Measurements from ENCODE around the gene TBC1D24. TPM values are rescaled to one million over a fixed set of nuclear protein-coding genes. Genes with fewer than 3 reads are reported as not detected.

TBC1D24 gene
- total and polyA plus RNA-seq, 2 experiments from 2014 or later, result 5.4 to 21.0 TPM

- peaks cover 7% of the 10 kb centered on the region for H3K36me3 ChIP-seq (ENCODE audit: insufficient read depth)
- H2AFZ ChIP-seq, result no peak overlapping the region
- H3K27me3 ChIP-seq (ENCODE audit: insufficient read depth), result no peaks in the 10 kb centered on the region
- H4K20me1 ChIP-seq (replicated peaks; ENCODE audit: insufficient read depth), result peaks cover 6% of the 10 kb centered on the region; the same call in 1 of the 2 replicates
- no peaks in the 10 kb centered on the region for H3K79me2 ChIP-seq (replicated peaks; ENCODE audit: insufficient read depth)
- no peaks in the 10 kb centered on the region for H3K9me2 ChIP-seq (ENCODE audit: insufficient read depth)
- Mint-ChIP-seq H3K4me1 (no peaks in the 10 kb centered on the region), H3K36me3 (ENCODE audit: low read depth) (peaks cover 80% of the 10 kb centered on the region), H3K4me3 (no peak overlapping the region), H3K27me3 (ENCODE audit: insufficient read depth, low read depth, poor library complexity) (peaks cover 6% of the 10 kb centered on the region), H3K27ac (no peak overlapping the region; the same call in 1 of the 2 replicates), H3K9me3 (no peaks in the 10 kb centered on the region)
- no peak overlapping the region for H3K27ac ChIP-seq (ENCODE audit: low read depth)
- H3K4me1 ChIP-seq (ENCODE audit: insufficient read depth), result no peaks in the 10 kb centered on the region
- no peak overlapping the region for H3K4me2 ChIP-seq
- H3K4me3 ChIP-seq, result no peak overlapping the region
- ATAC-seq (no peak), DNase-seq (ENCODE audit: low spot score) (no peak)
- no peaks in the 10 kb centered on the region for H3F3A ChIP-seq (replicated peaks; ENCODE audit: low read depth)
- TF ChIP-seq NANOG (IDR thresholded peaks at IDR 0.05; ENCODE audit: borderline replicate concordance), result no peak
- TF ChIP-seq EZH2phosphoT487 (IDR thresholded peaks at IDR 0.05; ENCODE audit: unreplicated experiment), result no peak
- no peak for TF ChIP-seq ZNF114 (CRISPR knock-in tag; IDR thresholded peaks at IDR 0.05)
- TF ChIP-seq ZNF331 (CRISPR knock-in tag; IDR thresholded peaks at IDR 0.05; ENCODE audit: low read depth), result no peak
- no peak for TF ChIP-seq ETS1 (IDR thresholded peaks at IDR 0.05)
- no peak for TF ChIP-seq REST (IDR thresholded peaks at IDR 0.05; ENCODE audit: unreplicated experiment)
- no peak for TF ChIP-seq STAT1 (IDR thresholded peaks at IDR 0.05; ENCODE audit: unreplicated experiment)
- TF ChIP-seq CREB1 (CRISPR knock-in tag; IDR thresholded peaks at IDR 0.05; ENCODE audit: low read depth), result no peak
- no peak for TF ChIP-seq EZH2 (IDR thresholded peaks at IDR 0.05; ENCODE audit: low read depth, unreplicated experiment)
- TF ChIP-seq CTCF (conservative IDR thresholded peaks at IDR 0.05; ENCODE audit: low read depth in 2 of 2), result no peak
- no peak for TF ChIP-seq POLR2AphosphoS5 (IDR thresholded peaks at IDR 0.05; ENCODE audit: low read depth)
- TF ChIP-seq ZNF462 (CRISPR knock-in tag; IDR thresholded peaks at IDR 0.05), result no peak
- TF ChIP-seq JUNB (IDR thresholded peaks at IDR 0.05; ENCODE audit: unreplicated experiment), result no peak
These were observed 35.3 kb upstream of the TBC1D24 start for GRCh38 chr16:2439598-2439997.
